ENCODE data around the gene ACTBL2.

ACTBL2 gene

GRCh38 chr5:57435701-57436134 is 46.9 kb downstream of the ACTBL2 start (continued):
- no peak for TF ChIP-seq ZNF645 (tag by site-specific recombination; IDR thresholded peaks at IDR 0.05)
- TF ChIP-seq, protein P1, sequence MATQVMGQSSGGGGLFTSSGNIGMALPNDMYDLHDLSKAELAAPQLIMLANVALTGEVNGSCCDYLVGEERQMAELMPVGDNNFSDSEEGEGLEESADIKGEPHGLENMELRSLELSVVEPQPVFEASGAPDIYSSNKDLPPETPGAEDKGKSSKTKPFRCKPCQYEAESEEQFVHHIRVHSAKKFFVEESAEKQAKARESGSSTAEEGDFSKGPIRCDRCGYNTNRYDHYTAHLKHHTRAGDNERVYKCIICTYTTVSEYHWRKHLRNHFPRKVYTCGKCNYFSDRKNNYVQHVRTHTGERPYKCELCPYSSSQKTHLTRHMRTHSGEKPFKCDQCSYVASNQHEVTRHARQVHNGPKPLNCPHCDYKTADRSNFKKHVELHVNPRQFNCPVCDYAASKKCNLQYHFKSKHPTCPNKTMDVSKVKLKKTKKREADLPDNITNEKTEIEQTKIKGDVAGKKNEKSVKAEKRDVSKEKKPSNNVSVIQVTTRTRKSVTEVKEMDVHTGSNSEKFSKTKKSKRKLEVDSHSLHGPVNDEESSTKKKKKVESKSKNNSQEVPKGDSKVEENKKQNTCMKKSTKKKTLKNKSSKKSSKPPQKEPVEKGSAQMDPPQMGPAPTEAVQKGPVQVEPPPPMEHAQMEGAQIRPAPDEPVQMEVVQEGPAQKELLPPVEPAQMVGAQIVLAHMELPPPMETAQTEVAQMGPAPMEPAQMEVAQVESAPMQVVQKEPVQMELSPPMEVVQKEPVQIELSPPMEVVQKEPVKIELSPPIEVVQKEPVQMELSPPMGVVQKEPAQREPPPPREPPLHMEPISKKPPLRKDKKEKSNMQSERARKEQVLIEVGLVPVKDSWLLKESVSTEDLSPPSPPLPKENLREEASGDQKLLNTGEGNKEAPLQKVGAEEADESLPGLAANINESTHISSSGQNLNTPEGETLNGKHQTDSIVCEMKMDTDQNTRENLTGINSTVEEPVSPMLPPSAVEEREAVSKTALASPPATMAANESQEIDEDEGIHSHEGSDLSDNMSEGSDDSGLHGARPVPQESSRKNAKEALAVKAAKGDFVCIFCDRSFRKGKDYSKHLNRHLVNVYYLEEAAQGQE (tag by site-specific recombination; IDR thresholded peaks at IDR 0.05) = no peak
- TF ChIP-seq ZNF596 (tag by site-specific recombination; IDR thresholded peaks at IDR 0.05) = 0 out of 2 replicates have a peak, but pooled peaks have one; percentile 15
- TF ChIP-seq WT1 (tag by site-specific recombination; IDR thresholded peaks at IDR 0.05) = 0 out of 2 replicates have a peak, but pooled peaks have one; percentile 49
- TF ChIP-seq GLI2 (tag by site-specific recombination; IDR thresholded peaks at IDR 0.05; ENCODE audit: borderline replicate concordance, low read depth) = peak; percentile 59; the same call in 1 of the 2 replicates
- TF ChIP-seq ZNF394 (tag by site-specific recombination; IDR thresholded peaks at IDR 0.05; ENCODE audit: borderline replicate concordance) = 0 out of 2 replicates have a peak, but pooled peaks have one; percentile 33
- TF ChIP-seq ZNF692 (tag by site-specific recombination; IDR thresholded peaks at IDR 0.05) = peak; percentile 28; the same call in 1 of the 2 replicates
- no peak for TF ChIP-seq ZNF169 (tag by site-specific recombination; IDR thresholded peaks at IDR 0.05)
- TF ChIP-seq, protein P2, sequence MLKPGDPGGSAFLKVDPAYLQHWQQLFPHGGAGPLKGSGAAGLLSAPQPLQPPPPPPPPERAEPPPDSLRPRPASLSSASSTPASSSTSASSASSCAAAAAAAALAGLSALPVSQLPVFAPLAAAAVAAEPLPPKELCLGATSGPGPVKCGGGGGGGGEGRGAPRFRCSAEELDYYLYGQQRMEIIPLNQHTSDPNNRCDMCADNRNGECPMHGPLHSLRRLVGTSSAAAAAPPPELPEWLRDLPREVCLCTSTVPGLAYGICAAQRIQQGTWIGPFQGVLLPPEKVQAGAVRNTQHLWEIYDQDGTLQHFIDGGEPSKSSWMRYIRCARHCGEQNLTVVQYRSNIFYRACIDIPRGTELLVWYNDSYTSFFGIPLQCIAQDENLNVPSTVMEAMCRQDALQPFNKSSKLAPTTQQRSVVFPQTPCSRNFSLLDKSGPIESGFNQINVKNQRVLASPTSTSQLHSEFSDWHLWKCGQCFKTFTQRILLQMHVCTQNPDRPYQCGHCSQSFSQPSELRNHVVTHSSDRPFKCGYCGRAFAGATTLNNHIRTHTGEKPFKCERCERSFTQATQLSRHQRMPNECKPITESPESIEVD (tag by site-specific recombination; IDR thresholded peaks at IDR 0.05) = peak; percentile 66
- TF ChIP-seq, protein P3, sequence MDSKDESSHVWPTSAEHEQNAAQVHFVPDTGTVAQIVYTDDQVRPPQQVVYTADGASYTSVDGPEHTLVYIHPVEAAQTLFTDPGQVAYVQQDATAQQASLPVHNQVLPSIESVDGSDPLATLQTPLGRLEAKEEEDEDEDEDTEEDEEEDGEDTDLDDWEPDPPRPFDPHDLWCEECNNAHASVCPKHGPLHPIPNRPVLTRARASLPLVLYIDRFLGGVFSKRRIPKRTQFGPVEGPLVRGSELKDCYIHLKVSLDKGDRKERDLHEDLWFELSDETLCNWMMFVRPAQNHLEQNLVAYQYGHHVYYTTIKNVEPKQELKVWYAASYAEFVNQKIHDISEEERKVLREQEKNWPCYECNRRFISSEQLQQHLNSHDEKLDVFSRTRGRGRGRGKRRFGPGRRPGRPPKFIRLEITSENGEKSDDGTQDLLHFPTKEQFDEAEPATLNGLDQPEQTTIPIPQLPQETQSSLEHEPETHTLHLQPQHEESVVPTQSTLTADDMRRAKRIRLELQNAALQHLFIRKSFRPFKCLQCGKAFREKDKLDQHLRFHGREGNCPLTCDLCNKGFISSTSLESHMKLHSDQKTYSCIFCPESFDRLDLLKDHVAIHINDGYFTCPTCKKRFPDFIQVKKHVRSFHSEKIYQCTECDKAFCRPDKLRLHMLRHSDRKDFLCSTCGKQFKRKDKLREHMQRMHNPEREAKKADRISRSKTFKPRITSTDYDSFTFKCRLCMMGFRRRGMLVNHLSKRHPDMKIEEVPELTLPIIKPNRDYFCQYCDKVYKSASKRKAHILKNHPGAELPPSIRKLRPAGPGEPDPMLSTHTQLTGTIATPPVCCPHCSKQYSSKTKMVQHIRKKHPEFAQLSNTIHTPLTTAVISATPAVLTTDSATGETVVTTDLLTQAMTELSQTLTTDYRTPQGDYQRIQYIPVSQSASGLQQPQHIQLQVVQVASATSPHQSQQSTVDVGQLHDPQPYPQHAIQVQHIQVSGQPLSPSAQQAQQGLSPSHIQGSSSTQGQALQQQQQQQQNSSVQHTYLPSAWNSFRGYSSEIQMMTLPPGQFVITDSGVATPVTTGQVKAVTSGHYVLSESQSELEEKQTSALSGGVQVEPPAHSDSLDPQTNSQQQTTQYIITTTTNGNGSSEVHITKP (tag by site-specific recombination; IDR thresholded peaks at IDR 0.05) = 0 out of 2 replicates have a peak, but pooled peaks have one; percentile 21
- TF ChIP-seq BCL11B (tag by site-specific recombination; IDR thresholded peaks at IDR 0.05; ENCODE audit: low read depth) = 0 out of 2 replicates have a peak, but pooled peaks have one; percentile 44
- TF ChIP-seq ZNF2 (tag by site-specific recombination; IDR thresholded peaks at IDR 0.05) = no peak
- no peak for TF ChIP-seq ZBTB8A (tag by site-specific recombination; IDR thresholded peaks at IDR 0.05)
- no peak for TF ChIP-seq ZBTB49 (tag by site-specific recombination; IDR thresholded peaks at IDR 0.05; ENCODE audit: low read depth)
- TF ChIP-seq ZNF76 (tag by site-specific recombination; IDR thresholded peaks at IDR 0.05; ENCODE audit: borderline replicate concordance, low read depth) = no peak
- peak; percentile 98 for TF ChIP-seq GLIS1 (tag by site-specific recombination; IDR thresholded peaks at IDR 0.05)
- TF ChIP-seq, protein P4, sequence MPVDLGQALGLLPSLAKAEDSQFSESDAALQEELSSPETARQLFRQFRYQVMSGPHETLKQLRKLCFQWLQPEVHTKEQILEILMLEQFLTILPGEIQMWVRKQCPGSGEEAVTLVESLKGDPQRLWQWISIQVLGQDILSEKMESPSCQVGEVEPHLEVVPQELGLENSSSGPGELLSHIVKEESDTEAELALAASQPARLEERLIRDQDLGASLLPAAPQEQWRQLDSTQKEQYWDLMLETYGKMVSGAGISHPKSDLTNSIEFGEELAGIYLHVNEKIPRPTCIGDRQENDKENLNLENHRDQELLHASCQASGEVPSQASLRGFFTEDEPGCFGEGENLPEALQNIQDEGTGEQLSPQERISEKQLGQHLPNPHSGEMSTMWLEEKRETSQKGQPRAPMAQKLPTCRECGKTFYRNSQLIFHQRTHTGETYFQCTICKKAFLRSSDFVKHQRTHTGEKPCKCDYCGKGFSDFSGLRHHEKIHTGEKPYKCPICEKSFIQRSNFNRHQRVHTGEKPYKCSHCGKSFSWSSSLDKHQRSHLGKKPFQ (tag by site-specific recombination; IDR thresholded peaks at IDR 0.05) = peak; percentile 37; the same call in 1 of the 2 replicates
- no peak for TF ChIP-seq ZNF391 (tag by site-specific recombination; IDR thresholded peaks at IDR 0.05; ENCODE audit: borderline replicate concordance, low read depth)
- peak; percentile 61; the same call in 1 of the 2 replicates for TF ChIP-seq OVOL3 (tag by site-specific recombination; IDR thresholded peaks at IDR 0.05)
- TF ChIP-seq ZNF174 (tag by site-specific recombination; IDR thresholded peaks at IDR 0.05) = no peak
- no peak for TF ChIP-seq ZSCAN16 (tag by site-specific recombination; IDR thresholded peaks at IDR 0.05)
- no peak for TF ChIP-seq ZNF16 (tag by site-specific recombination; IDR thresholded peaks at IDR 0.05; ENCODE audit: low read depth)

All from HEK293 (cell line).